Epidermal melanocyte (primary cell): Measurements from ENCODE around the gene ANTXRL.
"Not testable (repeated sequence)": the region's sequence is repeated elsewhere in the genome, so short reads cannot be mapped to it uniquely, and the experiment has no call there.

Experiments
- DNase-seq: peaks from one replicate; pipeline ENCODE4 v3.0.0; 2011; ENCODE audit warnings: low spot score; ENCODE audit not compliant: insufficient read length

Gene ANTXRL

GRCh38 chr10:46286991-46287693 is at the start of gene ANTXRL:
Gene ANTXRL (plus strand): TSS chr10:46286997. CDS start chr10:46287263, 266 bp downstream.
- no peak for DNase-seq

- no peak for DNase-seq
Measured at GRCh38 chr10:46237815-46238510, 48.8 kb upstream of the ANTXRL start.

- DNase-seq, result no peak
Measured at GRCh38 chr10:46239247-46239646, 47.5 kb upstream of the ANTXRL start.

DNA sequence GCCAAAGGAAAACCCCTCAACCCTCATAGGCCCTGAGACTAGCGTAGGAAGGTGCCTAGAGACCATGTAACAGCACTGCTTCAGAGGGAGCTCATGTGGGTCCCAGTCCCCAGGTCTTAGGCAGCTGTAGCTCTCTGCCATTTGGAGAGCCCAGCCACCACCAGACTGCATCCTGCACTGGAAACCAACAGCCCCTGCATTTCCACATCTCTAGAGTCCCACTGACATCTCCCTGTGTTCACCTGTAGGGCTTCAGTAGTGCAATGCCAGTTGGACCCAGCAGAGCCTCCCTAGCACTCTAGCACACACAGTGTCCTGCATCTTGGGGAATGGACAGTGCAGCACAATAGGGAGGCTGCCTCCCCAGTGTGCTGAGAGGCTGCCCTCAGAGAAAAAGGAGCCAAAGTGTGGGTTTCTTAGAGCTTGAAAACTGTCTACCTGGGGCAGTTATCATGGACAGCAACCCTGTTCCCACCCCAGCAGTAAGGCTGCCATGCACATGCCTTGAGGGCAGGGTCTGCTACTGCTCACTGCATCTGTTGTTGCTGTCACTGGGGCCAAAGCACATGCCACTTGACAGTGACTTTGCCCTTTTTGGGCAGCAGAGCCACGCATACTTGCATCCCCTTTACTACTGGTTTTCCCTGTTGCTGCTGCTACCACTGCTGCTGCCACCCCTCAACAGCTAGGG is 46.7 kb upstream of the ANTXRL start:
- no peak for DNase-seq

- no peak for DNase-seq
Measured at GRCh38 chr10:46240684-46241565, 45.9 kb upstream of the ANTXRL start.

DNA sequence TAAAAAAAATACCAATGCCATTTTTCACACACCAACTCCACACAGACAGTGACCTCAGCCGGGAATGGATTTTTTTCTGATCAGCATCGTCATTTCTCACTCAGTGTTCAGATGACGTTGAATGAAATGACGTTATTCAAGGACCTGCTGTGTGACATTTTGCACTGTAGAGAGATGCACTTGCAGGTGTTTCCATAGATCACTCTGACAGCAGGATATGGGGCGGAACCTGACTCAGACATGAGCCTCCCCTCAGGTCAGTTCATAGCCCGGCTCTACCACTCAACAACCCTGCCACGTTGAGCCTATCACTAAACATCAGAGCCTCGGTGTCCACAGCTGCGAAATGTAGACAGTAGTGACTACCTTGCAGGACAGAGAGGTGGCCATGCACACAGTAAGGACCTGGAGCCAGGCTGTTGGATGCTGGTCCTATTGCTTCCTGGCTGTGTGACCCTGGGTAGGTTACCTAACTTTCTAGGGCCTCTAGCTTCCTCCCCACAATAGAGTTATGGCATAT is 41.4 kb upstream of the ANTXRL start:
- no peak for DNase-seq

GRCh38 chr10:46246400-46247180 is 40.2 kb upstream of the ANTXRL start:
- DNase-seq, result not testable (repeated sequence)

GRCh38 chr10:46247181-46247475 is 39.7 kb upstream of the ANTXRL start:
- DNase-seq, result no peak

- no peak for DNase-seq
Measured at GRCh38 chr10:46247808-46248569, 38.8 kb upstream of the ANTXRL start.

DNA sequence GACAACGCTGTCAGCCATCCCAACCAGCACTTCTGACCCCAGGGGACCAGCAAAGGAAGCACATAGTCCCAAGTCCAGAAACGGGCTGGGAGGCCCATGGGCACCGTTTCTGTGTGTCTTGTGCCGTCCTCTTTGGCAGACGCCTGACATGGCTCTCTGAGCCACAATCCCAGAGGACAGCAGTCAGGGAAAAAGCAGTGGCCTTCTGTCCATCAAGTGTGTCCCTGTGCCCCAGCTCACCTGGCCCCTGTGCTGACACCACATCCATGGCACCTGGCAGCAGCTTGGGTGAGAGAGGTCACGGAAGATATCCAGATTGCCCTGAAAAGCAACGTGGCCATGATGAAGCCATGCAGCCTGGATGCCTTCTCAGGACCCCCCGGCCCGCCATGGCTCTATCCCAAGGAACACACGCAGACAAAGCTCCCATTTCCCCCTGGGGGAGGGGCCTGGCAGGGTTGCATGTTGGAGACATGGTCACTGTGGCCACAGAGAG is 38.1 kb upstream of the ANTXRL start:
- no peak for DNase-seq

GRCh38 chr10:46249617-46250344 is 37.0 kb upstream of the ANTXRL start:
- not testable (repeated sequence) for DNase-seq

DNA sequence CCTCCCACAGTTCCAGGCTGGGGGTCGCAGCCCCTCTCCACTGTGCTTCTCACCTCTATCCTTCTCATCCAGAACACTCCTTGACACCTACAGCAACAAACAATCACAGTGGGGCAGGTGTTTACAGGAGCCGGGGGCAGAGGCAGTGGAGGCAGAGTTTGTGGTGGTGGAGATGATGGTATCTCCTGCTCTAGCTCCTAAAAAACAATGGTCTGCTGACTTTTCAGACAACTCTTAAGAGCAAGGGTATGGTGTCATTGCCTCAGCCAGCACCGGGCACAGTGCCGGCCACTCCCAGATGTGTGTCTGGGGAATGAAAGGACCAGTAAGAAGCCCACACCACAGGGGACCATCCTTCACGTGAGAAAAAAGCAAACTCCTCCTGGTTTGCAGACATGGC is 36.3 kb upstream of the ANTXRL start:
- no peak for DNase-seq

GRCh38 chr10:46250898-46251856 is 35.6 kb upstream of the ANTXRL start:
- DNase-seq, result no peak

GRCh38 chr10:46251857-46252847 is 34.6 kb upstream of the ANTXRL start:
- no peak for DNase-seq

- DNase-seq, result no peak
Measured at GRCh38 chr10:46253076-46254006, 33.5 kb upstream of the ANTXRL start.

DNA sequence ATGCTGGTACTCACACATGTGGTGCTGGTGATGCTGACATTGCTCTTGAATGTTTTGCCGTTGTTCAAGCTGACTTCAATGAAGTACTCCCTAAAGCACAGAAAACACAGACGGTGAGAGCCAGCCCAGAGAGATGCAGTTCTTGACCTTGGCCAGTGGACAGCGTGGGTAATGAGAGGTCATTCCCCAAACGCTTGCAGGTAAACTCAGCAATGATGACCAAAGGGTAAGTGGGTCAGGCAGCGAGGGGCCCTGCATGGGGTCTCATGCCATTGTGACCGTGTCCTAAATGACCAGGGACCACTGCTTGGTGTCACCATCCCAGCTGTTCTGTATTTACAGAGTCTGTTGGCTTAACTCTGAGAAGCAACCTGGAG is 32.8 kb upstream of the ANTXRL start:
- no peak for DNase-seq
